HG03439 (cell line): ENCODE data around the gene P2RY11.
A peak's percentile ranks its signal among the peaks of the same experiment; 100 is the strongest.

Source experiments
- ATAC-seq: cut with Tn5 transposase; IDR thresholded peaks from one replicate; pipeline ENCODE4 v1.9.1; 2021; ENCODE audit warnings: mild to moderate bottlenecking, moderate library complexity; ENCODE audit not compliant: unreplicated experiment

P2RY11 gene, protein sequence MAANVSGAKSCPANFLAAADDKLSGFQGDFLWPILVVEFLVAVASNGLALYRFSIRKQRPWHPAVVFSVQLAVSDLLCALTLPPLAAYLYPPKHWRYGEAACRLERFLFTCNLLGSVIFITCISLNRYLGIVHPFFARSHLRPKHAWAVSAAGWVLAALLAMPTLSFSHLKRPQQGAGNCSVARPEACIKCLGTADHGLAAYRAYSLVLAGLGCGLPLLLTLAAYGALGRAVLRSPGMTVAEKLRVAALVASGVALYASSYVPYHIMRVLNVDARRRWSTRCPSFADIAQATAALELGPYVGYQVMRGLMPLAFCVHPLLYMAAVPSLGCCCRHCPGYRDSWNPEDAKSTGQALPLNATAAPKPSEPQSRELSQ

DNA sequence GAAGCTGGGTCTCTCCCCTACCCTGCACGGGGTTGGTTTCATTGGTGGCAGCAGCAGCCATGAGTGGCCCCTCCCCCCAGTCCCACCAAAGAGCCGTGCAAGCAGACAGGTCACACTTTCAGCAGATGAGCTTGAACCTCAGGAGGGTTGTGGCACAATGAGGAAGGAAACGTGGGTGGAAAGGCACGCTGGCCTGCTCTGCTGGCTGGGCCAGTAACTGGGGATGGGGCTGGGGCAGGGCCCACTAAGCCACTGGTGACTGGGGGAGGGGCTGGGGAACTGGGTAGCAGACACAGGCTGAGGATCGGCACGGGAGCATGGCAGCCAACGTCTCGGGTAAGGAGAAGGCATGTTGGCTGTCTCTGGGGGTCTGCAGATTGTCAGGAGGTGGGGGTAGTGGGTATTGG is at the start of gene P2RY11:
Gene P2RY11 (plus strand): TSS at position 289 of the 407 bp plus-strand sequence. CDS start 29 bp downstream, at position 318.
- ATAC-seq, result no peak

DNA sequence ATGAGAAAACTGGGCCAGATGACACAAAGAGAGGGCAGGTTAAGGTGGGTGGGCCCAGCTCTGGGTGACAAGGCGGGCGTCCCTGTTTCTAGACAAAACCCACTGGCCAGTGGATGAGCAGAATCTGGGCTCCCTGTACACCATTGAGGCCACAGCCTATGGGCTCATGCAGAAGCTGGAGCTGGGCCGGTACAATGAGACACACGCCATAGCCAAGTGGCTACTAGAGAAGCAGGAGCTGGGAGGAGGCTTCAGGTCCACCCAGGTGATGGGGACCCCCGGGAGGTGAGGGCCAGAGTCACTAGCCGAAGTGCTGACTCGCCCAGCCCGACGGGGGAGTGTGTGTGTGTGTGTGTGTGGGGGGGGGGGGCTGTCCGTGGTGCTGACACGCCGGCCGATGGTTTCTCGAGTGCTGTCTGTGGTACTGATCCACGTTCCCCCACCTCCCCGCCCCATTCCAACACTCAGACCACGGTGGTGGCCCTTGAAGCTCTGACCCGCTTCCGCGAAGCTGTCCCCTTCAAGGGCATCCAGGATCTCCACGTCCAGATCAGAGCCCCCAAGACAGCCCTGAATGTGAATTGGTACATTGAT is 49.7 kb upstream of the P2RY11 start:
- ATAC-seq, result no peak

DNA sequence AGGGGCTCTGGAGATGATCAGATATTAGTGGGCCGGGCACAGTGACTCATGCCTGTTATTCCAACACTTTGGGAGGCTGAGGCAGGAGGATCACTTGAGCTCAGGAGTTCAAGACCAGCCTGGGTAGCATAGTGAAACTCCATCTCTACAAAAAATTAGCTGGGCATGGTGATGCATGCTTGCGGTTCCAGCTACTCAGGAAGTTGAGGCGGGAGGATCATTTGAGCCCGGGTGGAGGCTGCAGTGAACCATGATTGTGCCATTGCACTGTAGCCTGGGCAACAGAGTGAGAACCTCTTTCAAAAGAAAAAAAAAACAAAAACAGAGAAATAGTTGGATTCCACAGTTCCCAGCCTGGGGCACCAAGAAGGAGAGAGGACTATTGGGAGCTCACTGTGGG is 43.3 kb upstream of the P2RY11 start:
- ATAC-seq, result no peak

DNA sequence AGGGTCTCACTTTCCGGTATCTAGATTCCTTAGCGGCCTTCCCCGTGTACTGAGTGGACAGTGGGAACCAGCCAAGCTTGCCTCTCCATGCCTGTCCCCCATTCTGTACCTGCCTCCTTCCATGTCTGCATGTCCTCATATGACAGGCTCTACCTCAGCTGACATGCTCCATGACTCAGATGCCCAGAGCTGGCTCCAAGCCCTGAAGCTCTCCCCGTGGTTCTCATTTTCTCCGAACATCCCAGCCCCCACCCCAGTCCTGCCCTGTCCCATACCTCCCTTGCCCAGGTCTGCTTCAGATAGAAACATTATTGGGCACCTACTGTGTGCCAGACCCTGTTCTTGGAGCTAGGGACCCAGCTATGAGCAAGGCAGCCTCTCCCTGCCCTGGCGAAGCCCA is 42.4 kb upstream of the P2RY11 start:
- ATAC-seq, result no peak

DNA sequence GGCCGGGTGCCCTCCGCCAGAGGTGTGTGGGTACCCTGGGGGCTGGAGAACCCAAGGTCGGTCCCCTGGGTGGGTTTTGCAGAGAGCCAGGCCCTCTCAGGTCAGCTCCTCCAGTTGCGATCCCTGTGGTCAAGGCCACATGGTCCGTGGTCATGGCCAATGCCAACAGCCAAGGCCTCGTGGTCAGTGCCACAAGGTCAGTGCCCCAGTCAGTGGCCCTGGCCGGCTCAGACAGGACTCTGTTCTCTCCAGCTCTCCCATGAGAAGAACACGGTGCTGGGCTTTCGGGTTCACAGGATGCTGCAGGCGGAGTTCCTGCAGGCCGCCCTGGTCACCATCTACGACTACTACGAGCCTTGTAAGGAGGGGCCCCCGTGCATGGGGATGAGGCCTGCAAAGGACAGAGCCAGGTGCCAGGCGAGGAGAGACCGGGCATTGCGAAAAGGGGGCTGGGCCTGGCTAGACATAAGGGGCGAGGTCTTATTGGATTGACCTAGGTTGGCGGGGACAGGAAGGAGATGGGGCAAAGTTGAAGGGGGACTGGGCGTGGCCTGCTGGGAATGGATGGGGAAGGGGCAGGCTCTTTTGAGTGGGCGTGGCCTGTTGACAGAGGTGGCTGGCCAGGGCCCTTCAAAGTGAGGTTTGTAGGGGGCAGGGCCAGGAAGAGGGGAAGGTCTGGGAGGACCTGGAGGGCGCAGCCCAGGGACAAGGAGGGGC is 40.6 kb upstream of the P2RY11 start:
- ATAC-seq, result no peak

DNA sequence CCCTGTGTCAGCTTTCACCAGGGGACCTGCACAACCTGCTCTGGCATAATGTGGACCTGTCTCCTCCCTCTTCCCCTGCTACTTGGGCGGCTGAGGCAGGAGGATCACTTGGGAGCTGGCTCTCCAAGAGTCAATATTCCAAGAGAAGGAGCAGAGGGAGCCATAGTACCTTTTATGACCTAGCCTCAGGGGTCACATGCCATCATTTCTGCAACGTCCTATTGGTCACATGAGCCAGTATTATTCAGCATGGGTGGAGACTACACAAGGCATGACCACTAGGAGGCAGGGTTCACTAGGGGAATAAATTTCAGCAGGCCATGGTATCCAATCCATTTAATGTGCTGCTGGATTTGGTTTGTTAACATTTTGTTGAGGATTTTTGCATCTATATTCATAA is 37.3 kb upstream of the P2RY11 start:
- ATAC-seq, result no peak

DNA sequence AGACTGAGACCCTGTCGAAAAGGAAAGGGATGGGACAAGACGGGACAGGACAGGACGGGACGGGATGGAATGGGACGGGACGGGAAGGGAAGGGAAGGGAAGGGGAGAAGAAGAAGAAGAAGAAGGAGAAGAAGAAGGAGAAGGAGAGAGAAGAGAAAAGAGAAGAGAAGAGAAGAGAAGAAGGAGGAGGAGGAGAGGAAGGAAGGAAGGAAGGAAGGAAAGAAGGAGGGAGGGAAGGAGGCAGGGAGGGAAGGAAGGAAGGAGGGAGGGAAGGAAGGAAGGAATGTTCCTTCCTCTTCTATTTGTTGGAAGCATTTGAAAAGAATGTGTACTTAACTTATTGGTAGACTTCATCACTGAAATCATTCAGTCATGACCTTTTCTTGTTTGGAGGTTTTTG is 35.0 kb upstream of the P2RY11 start:
- ATAC-seq, result no peak

DNA sequence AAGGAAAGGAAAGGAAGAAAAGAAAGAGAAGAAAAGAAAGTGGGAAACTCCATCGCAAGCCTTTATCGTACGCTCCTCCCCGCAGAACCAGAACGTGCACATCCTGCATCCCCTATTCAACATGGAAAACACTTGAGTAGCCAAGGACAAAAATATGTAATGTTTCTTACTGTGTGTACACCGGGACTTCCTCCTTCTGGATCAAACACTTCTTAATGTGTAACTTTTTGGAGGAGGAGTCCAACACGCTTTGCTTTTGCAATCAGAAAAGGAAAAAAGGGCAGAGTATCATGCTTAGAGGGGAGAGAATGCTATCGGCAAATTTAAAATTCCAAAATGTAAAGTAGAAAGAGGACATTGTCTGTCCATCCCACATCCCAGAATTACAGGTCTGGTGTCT is 33.2 kb upstream of the P2RY11 start:
- ATAC-seq, result no peak

DNA sequence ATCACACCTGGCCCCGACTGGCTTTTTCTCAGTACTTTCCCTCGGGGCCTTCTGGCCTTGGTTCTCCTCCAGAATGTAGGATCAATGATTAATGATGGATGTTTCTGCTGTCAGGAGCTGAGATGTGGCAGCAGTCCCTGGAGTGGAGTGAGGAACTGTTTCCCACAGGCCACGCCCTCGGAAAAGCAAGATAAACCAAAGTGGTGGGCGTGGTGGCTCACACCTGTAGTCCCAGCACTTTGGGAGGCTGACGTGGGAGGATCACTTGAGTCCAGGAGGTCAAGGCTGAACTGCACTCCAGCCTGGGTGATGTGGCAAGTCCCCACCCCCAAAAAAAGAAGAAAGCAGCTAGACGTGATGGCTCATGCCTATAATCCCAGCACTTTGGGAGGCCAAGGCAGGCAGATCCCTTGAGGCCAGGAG is 32.5 kb upstream of the P2RY11 start:
- ATAC-seq, result no peak

DNA sequence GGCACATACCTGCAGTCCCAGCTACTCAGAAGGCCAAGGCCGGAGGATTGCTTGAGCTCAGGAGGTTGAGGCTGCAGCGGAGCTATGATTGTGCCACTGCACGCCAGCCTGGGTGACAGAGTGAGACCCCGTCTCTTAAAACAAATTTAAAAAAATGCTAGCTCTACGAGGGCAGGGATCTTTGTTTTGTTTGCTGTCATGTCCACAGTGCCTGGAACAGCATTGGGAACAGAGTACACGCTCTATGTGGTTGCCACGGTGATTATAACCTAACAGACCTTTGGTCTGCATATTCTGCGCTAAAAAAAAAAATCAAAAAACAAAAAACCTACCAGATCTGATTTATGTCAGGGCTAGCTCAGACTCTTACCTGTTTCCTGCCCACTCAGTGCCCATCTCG is 27.6 kb upstream of the P2RY11 start:
- no peak for ATAC-seq

DNA sequence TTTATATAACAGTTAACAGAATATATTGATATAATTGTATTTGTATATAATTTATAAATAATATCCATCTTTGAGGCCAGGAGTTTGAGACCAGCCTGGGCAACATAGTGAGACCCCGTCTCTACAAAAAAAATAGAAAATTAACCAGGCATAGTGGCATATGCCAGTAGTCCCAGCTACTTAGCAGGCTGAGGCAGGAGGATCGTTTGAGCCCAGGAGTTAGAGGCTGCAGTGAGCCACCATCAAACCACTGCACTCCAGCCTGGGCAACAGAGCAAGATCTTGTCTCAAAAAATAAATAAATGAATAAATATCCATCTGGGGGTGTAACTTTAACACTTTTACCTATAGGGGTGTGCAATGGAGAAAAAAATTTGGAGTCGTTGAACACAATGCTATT is 26.7 kb upstream of the P2RY11 start:
- ATAC-seq, result no peak

DNA sequence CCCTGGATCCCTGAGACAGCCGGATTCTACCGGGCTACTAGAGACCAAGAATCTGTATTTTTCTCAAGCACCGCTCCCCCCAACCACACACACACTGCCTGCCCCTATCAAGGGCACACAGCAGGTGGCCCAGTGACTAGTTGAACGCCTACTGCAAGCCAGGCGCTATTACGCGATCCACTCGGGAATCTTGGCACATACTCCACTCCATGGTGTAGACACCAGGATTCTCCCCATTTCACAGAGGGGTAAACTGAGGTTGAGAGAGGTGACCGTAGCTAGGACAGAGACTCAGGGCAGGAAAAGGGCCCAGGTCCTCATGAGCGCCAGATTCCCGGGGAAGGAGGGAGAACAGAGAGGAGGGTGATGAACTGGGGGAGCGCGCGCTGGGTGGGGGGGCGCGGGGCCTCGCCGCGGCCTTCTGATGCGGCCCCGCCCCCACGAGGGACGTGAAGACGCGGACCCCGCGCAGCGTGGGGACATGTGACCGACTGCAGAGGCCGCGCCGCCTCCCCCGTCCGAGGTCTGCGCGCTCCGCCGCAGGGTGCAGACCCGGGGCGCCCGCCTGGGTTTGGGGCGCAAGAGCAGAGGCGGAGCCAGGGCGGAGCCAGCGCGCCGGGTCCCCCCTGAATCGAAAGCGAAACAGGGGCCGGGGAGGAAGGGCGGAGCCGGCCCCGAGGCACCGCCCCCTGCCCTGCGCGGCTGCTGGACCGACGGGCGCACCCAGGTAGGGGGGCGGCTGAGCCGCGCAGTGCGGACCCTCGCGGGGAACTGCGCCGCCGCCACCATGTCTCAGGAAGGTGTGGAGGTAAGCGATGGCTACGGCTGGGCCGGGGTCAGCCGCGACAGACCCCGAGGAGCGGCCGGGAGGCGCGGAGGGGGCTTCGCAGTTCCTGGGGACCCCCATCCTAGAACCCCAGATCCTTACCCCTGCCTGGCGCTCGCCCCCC is 25.6 kb upstream of the P2RY11 start, which contains the start of gene SHFL:
Gene SHFL (plus strand): TSS at position 677 of the 950 bp plus-strand sequence. CDS start 111 bp downstream, at position 788.
- ATAC-seq, result peak; percentile 65

DNA sequence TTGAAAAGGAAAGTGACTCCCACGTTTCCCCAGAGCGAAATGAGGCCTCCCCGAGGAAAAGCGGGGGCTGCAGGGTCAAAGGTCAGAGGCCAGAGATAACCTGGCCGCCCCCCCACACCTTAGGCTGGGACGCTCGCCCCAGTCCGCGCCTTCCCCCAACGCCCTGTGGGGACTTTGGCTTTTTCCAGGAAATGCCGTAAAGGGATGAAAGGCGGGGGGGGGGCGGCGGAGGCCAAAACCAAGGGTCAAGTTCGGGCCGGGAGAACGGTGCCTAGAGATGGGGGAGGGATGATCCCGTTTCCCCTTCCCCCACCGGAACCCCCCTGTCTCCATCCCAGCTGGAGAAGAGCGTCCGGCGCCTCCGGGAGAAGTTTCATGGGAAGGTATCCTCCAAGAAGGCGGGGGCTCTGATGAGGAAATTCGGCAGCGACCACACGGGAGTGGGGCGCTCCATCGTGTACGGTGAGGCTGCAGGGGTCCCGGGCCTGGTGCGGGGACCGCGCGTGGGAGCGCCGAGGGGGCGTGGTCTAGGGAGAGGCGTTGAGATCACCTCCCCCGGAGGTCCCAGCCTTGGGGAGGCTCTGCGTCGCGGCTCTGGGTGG is 24.8 kb upstream of the P2RY11 start:
- ATAC-seq, result no peak

DNA sequence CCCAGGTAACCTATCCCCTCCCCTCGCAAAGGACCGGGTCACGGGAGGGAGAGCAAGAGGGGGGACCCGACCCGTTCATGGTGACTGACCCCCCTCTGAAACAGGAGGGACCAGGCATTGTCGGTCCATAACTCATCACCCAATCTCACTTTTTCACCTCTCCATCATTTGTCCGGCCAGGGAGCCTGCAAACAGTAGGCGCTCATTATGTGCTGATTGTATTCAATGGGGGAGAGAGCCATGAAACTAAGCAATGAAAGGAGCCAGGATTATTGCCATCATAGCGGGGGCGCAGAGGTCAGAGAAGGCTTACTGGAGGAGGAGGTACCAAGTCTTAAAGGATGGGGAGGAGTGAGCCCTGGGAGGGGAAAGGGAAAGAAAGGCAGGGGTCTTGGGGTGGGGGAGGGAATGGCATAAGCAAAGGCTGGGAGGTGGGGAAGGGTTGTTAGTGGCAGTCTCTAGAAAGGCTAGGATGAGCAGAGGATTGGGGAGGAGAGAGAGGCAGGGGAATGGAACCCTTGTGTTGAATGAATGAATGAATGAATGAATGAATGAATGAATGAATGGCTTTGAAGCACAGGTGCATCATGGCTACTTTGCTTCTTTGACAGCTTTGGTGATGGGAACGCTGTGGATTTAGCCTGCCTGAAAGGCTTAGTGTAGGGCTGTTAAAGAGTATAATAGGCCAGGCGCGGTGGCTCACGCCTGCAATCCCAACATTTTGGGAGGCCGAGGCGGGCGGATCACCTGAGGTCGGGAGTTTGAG is 24.0 kb upstream of the P2RY11 start:
- ATAC-seq, result no peak

DNA sequence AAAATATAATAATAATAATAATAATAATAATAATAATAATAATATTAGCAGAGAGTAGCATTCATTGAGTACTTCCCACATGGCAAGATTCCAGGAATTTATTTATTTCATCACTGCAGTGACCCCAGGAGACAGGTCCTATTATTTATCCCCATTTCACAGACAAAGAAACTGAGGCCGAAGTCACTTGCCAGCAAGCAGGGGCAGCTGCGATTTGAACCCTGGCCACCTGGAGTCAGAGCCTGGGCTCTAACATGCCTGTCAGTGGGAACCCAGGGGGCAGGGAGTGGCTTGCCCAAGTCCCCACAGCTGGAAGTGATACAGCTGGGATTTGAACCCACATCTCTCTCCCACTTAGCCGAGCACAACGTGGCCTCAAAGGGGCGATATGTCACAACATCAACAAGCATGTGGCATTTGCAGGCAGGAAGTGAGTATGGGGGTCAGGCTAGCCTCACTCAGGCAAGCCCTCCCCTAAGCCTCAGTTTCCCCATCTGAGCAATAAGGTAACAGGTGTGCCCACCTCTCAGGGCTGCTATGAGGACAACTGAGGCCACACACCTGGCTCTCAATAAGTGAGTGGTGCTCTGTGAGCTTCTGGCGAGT is 22.4 kb upstream of the P2RY11 start:
- ATAC-seq, result no peak

DNA sequence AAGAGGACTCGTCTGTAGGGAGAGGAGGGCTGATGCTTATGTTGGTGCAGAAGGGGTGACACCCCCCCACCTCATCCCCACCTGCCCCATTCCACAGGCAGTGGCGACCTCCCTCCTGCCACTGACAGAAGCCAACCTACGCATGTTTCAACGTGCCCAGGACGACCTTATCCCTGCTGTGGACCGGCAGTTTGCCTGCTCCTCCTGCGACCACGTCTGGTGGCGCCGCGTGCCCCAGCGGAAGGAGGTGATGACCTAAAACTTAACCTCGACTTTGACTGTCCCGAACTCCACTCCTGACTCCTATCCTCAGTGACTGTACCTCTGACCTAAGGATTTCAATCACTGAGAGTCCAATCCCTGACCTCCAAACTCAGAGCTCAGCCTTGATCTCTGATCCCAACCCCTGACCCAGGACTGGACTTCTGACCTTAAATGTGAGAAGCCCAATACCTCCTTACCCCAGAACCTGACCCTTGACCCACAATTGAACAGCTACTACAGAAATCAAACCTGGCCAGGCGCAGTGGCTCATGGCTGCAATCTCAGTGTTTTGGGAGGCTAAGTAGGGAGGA is 21.6 kb upstream of the P2RY11 start:
- no peak for ATAC-seq

DNA sequence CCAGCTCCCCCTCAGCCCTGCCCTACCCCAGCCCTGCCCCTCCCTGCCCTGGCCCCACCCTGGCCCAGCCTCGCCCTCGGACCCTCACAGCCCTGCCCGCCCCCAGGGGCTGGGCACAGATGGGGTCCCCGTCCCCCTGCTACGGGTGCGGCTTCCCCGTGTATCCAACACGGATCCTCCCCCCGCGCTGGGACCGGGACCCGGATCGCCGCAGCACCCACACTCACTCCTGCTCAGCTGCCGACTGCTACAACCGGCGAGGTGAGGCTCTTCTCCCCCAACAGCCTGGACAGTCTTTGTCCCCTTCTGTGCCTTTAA is 20.2 kb upstream of the P2RY11 start:
- no peak for ATAC-seq

DNA sequence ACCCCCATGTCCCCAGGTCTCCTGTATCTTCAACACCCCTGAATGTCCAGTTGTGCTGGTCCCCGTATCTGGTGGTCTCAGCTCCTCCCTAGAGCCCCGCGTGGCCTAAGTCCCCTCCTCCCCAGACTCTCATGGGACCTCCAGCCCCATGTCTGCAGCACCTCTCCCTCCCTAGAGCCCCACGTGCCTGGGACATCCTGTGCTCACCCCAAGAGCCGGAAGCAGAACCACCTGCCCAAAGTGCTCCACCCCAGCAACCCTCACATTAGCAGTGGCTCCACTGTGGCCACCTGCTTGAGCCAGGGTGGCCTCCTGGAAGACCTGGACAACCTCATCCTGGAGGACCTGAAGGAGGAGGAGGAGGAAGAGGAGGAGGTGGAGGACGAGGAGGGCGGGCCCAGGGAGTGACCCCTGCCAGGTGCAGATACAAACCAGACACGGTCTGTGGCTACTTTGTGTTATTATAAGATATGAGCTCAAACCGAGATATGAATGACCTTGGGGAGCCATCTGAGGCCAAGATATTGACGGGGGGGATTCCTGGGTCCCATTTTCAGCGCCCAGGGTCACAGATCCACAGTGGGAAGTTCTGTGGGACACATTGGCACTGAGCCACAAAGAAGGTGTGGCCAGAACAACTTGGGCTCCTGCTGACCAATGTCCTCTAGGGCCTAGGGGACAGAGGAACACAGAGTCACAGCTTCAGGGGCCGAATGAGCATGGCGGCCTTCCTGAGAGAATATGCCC is 19.4 kb upstream of the P2RY11 start:
- ATAC-seq, result no peak
